GM12878 (cell line): ENCODE measurements around the gene NOVA1. TPM values are rescaled to one million over a fixed set of nuclear protein-coding genes. Genes with fewer than 3 reads are reported as not detected.

ENCODE experiments used
- ATAC-seq: fragments of 200-7000 bp; cut with Tn5 transposase; 3 replicates; pipeline ENCODE4 v1.9.1; 2020; ENCODE audit warnings: mild to moderate bottlenecking, moderate library complexity
- BruUV-seq: library from RNA; stranded (reverse); fragments of 400-500 nt; replicated peaks from 2 replicates; lab custom pipeline; 2021; lab: Mats Ljungman, UMichigan
- CTCF ChIA-PET: fragments of 300-600 bp; sonication (Branson Sonifier 250); formaldehyde crosslinking; extraction: SDS; loops from one replicate; lab custom pipeline; 2021; ENCODE audit warnings: inconsistent platforms; lab: Yijun Ruan, JAX
- POLR2A ChIA-PET: fragments of 350-600 bp; formaldehyde crosslinking; extraction: SDS; loops from one replicate; lab custom pipeline; 2021; ENCODE audit warnings: inconsistent platforms; lab: Charles Lee
- RAD21 ChIA-PET: fragments of 300-600 bp; sonication (Branson Sonifier 250); formaldehyde crosslinking; loops from one replicate; lab custom pipeline; 2023; ENCODE audit warnings: antibody characterized with exemption; ENCODE audit not compliant: unreplicated experiment; lab: Charles Lee
- SMC1A ChIA-PET: fragments of 300-600 bp; sonication (Branson Sonifier 250); formaldehyde crosslinking; loops from one replicate; lab custom pipeline; 2023; ENCODE audit not compliant: unreplicated experiment, uncharacterized antibody; lab: Charles Lee
- DNase-seq: peaks from one replicate; pipeline ENCODE4 v3.0.0-alpha.2; 2011; ENCODE audit warnings: low read depth, low spot score
- FAIRE-seq: peaks from 3 replicates; lab custom pipeline; 2011; peaks lifted over from hg19 to GRCh38; lab: Jason Lieb, UNC
- H2AFZ ChIP-seq: 2 replicates; pipeline ENCODE4 v1.6.0; 2011; ENCODE audit warnings: low read depth, low read length, control low read depth; ENCODE audit not compliant: control insufficient read depth
- H3K27ac ChIP-seq: 2 replicates; pipeline ENCODE4 v1.5.1; 2011; ENCODE audit warnings: control low read depth; ENCODE audit not compliant: control insufficient read depth, insufficient read depth
- H3K27me3 ChIP-seq, 2 experiments: replicated peaks in 1 of 2; 2 replicates each; pipeline versions ENCODE4 v1.6.0 to v1.6.1; 2011; ENCODE audit warnings: low read length in 1 of 2; ENCODE audit not compliant: control insufficient read depth in 2 of 2, insufficient read depth in 2 of 2
- H3K36me3 ChIP-seq, 2 experiments: 2 replicates each; pipeline ENCODE4 v1.5.1; 2011; ENCODE audit warnings: low read length in 1 of 2; ENCODE audit not compliant: control insufficient read depth in 2 of 2, insufficient read depth in 2 of 2
- H3K4me1 ChIP-seq: 2 replicates; pipeline ENCODE4 v1.6.1; 2011; ENCODE audit warnings: mild to moderate bottlenecking, low read length, moderate library complexity, mixed read lengths; ENCODE audit not compliant: control insufficient read depth, insufficient read depth
- H3K4me2 ChIP-seq: 2 replicates; pipeline ENCODE4 v1.6.0; 2011; ENCODE audit warnings: control low read depth; ENCODE audit not compliant: control insufficient read depth, insufficient read depth
- H3K4me3 ChIP-seq: fragments of 200-600 bp; sonication (generic); 2 replicates; pipeline ENCODE4 v1.5.1; 2016
- H3K79me2 ChIP-seq: 2 replicates; pipeline ENCODE4 v1.6.0; 2011; ENCODE audit warnings: low read length; ENCODE audit not compliant: control insufficient read depth, insufficient read depth
- H3K9ac ChIP-seq: 2 replicates; pipeline ENCODE4 v1.8.0; 2011; ENCODE audit warnings: low read length, control low read depth, mixed read lengths; ENCODE audit not compliant: control insufficient read depth, insufficient read depth
- H3K9me3 ChIP-seq: replicated peaks from 3 replicates; pipeline ENCODE4 v1.5.1; 2011; ENCODE audit warnings: mild to moderate bottlenecking, low read length; ENCODE audit not compliant: control insufficient read depth, insufficient read depth
- H4K20me1 ChIP-seq: 2 replicates; pipeline ENCODE4 v1.6.0; 2011; ENCODE audit not compliant: control insufficient read depth, insufficient read depth
- BCLAF1 ChIP-seq: fragments of 450-650 bp; IDR thresholded peaks from 2 replicates; pipeline ENCODE4 v1.6.1; 2017; ENCODE audit warnings: antibody characterized with exemption, mild to moderate bottlenecking, moderate library complexity
- BHLHE40 ChIP-seq, 2 experiments: fragments of 450-650 bp in 1 of 2; IDR thresholded peaks; 2 replicates each; pipeline ENCODE4 v1.6.1; 2011 to 2017; ENCODE audit warnings: low read depth in 2 of 2, borderline replicate concordance in 1 of 2, improper control_type of control experiment in 1 of 2, low read length in 1 of 2, mild to moderate bottlenecking in 1 of 2
- KDM1A ChIP-seq: fragments of 200-600 bp; sonication (generic); IDR thresholded peaks from 2 replicates; pipeline ENCODE4 v1.6.1; 2016; ENCODE audit warnings: borderline replicate concordance
- MAX ChIP-seq: IDR thresholded peaks from 2 replicates; pipeline ENCODE4 v1.6.1; 2012; ENCODE audit warnings: low read depth, low read length, improper control_type of control experiment
- NFIC ChIP-seq: IDR thresholded peaks from 2 replicates; pipeline ENCODE4 v1.6.1; 2012; ENCODE audit warnings: low read depth, mild to moderate bottlenecking, inconsistent platforms, low read length, moderate library complexity
- SMAD5 ChIP-seq: IDR thresholded peaks from 2 replicates; pipeline ENCODE4 v1.6.1; 2016; ENCODE audit warnings: antibody characterized with exemption, low read depth
- ZNF24 ChIP-seq: fragments of 450-650 bp; IDR thresholded peaks from 2 replicates; pipeline ENCODE4 v1.6.1; 2017; ENCODE audit warnings: antibody characterized with exemption, mild to moderate bottlenecking
- ZNF687 ChIP-seq: fragments of 450-650 bp; IDR thresholded peaks from 2 replicates; pipeline ENCODE4 v1.6.1; 2017; ENCODE audit warnings: mild to moderate bottlenecking, moderate library complexity
- WGBS: methylation state at CpG from one replicate; pipeline ENCODE4 v1.1.6; 2016; ENCODE audit warnings: low lambda C conversion rate; ENCODE audit not compliant: insufficient replicate concordance, insufficient coverage; ENCODE audit errors: missing lambda C conversion rate; 5-methylcytosine and 5-hydroxymethylcytosine counted together
- in situ Hi-C: fragments of 300-500 bp; cut with MboI; formaldehyde crosslinking; loops from 9 replicates; pipeline ENCODE4 v1.14.3; 2018; ENCODE audit warnings: mixed read lengths
- intact Hi-C: fragments of 100-400 bp; cut with micrococcal nuclease; formaldehyde crosslinking; loops from one replicate; pipeline ENCODE4 v1.14.2; 2022; ENCODE audit not compliant: unreplicated experiment
- polyA plus RNA-seq, 11 experiments: library from polyadenylated mRNA; depleted of rRNA in 4 of 11; unstranded in 6 of 11; stranded (reverse) in 5 of 11; fragments of >200 nt; fragmentation: Nextera tagmentation in 4 of 11; fragmentation: Illumina TruSeq in 1 of 11; extraction: Ambion mirVana in 4 of 11; extraction: Trizol in 1 of 11; gene quantifications; 1 replicate in 1 of 11; 2 replicates in 10 of 11; pipeline versions ENCODE4 v1.2.1 to v1.2.3, GENCODE V29; 2011 to 2016; ENCODE audit warnings: inconsistent platforms in 2 of 11, missing spikeins in 2 of 11, low read depth in 1 of 11
- total RNA-seq, 4 experiments: library from RNA; depleted of rRNA in 3 of 4; stranded (reverse); fragments of >200 nt in 3 of 4; fragmentation: Illumina TruSeq in 1 of 4; extraction: Trizol in 1 of 4; gene quantifications; 2 replicates each; pipeline versions ENCODE4 v1.2.1 to v1.2.3, GENCODE V29; 2013 to 2021

NOVA1 gene
- total and polyA plus RNA-seq, 10 of the 15 experiments (the other 5 are each of a cell fraction or from before 2014, with no cell fraction given) = 0.05 to 0.41 TPM; not detected in 8

GRCh38 chr14:26594148-26594547 is 3.7 kb downstream of the NOVA1 start:
- RAD21 ChIA-PET = no interaction called here
- H3K79me2 ChIP-seq = no peaks in the 10 kb centered on the region
- H3K36me3 ChIP-seq = no peaks in the 10 kb centered on the region
- H3K27me3 ChIP-seq = no peaks in the 10 kb centered on the region
- H3K9me3 ChIP-seq = no peaks in the 10 kb centered on the region; the same call in 2 of the 3 replicates
- no peak overlapping the region for H3K4me3 ChIP-seq
- no TSS peak for BruUV-seq
- H4K20me1 ChIP-seq = no peaks in the 10 kb centered on the region
- ATAC-seq (no peak), FAIRE-seq (no peak)
- H3K4me1 ChIP-seq = no peaks in the 10 kb centered on the region
- no peak overlapping the region for H3K4me2 ChIP-seq
- CTCF ChIA-PET = no interaction called here
- SMC1A ChIA-PET = no interaction called here
- intact Hi-C loops = no loop called here
- H2AFZ ChIP-seq = no peak overlapping the region
- POLR2A ChIA-PET = no interaction called here
- TF ChIP-seq ZNF24 (no peak), BCLAF1 (no peak), NFIC (no peak), KDM1A (no peak), MAX (no peak), ZNF687 (no peak), SMAD5 (no peak), BHLHE40 (IDR thresholded peaks at IDR 0.05; ENCODE audit: borderline replicate concordance in 1 of 2, low read depth in 2 of 2, low read length in 1 of 2) (no peak)
- TF ChIP-seq, all 136 proteins: peak for 0
- WGBS = 14% methylated on average over 2 of the region's 2 CpGs
- no peak for DNase-seq
- H3K9ac ChIP-seq = no peak overlapping the region
- no peak overlapping the region for H3K27ac ChIP-seq
- in situ Hi-C loops = no loop called here
